MCF 10A (cell line): ENCODE measurements around the gene COTL1. TPM values are rescaled to one million over a fixed set of nuclear protein-coding genes. Genes with fewer than 3 reads are reported as not detected.

Source experiments
- BruUV-seq: library from RNA; stranded (reverse); fragments of 400-500 nt; replicated peaks from 2 replicates; lab custom pipeline; 2021; lab: Mats Ljungman, UMichigan
- CTCF ChIA-PET: fragments of 300-600 bp; sonication (Branson Sonifier 250); formaldehyde crosslinking; extraction: SDS; loops from one replicate; lab custom pipeline; 2021; ENCODE audit warnings: antibody characterized with exemption, inconsistent platforms; lab: Yijun Ruan, JAX
- POLR2A ChIA-PET: fragments of 300-600, 350-650 bp; sonication (Branson Sonifier 250); formaldehyde crosslinking; extraction: SDS; loops from one replicate; lab custom pipeline; 2020; ENCODE audit warnings: antibody characterized with exemption, inconsistent platforms; lab: Yijun Ruan, JAX
- DNase-seq: peaks from one replicate; pipeline ENCODE4 v3.0.0-alpha.2; 2018; ENCODE audit not compliant: unreplicated experiment
- H3K27ac Mint-ChIP-seq: one replicate; pipeline ENCODE4 v1.8.0; 2022; ENCODE audit warnings: mild to moderate bottlenecking, low read depth, mixed read lengths; ENCODE audit not compliant: unreplicated experiment
- H3K27me3 Mint-ChIP-seq: one replicate; pipeline ENCODE4 v1.8.0; 2022; ENCODE audit warnings: mixed read lengths; ENCODE audit not compliant: insufficient read depth, unreplicated experiment
- H3K36me3 Mint-ChIP-seq: one replicate; pipeline ENCODE4 v1.8.0; 2022; ENCODE audit warnings: mild to moderate bottlenecking, moderate library complexity, mixed read lengths; ENCODE audit not compliant: insufficient read depth, unreplicated experiment
- H3K4me1 Mint-ChIP-seq: one replicate; pipeline ENCODE4 v1.8.0; 2022; ENCODE audit warnings: mixed read lengths; ENCODE audit not compliant: insufficient read depth, unreplicated experiment
- H3K4me3 Mint-ChIP-seq: one replicate; pipeline ENCODE4 v1.8.0; 2022; ENCODE audit warnings: mild to moderate bottlenecking, moderate library complexity, mixed read lengths; ENCODE audit not compliant: unreplicated experiment
- H3K9me3 Mint-ChIP-seq: one replicate; pipeline ENCODE4 v1.8.0; 2022; ENCODE audit warnings: mixed read lengths; ENCODE audit not compliant: unreplicated experiment
- intact Hi-C: fragments of 100-400 bp; cut with micrococcal nuclease; formaldehyde crosslinking; loops from 2 replicates; pipeline ENCODE4 v1.14.1; 2022
- total RNA-seq: library from RNA; stranded (reverse); gene quantifications from 2 replicates; pipeline ENCODE4 v1.2.3, GENCODE V29; 2022
- TF ChIP-seq, protein P1 (sequence below): fragments of 200-600 bp; IDR thresholded peaks from one replicate; pipeline ENCODE4 v1.8.0; 2022; ENCODE audit warnings: antibody characterized with exemption, mild to moderate bottlenecking; ENCODE audit not compliant: unreplicated experiment

COTL1 gene
- total RNA-seq, 1 experiment from 2014 or later, result 269 TPM

DNA sequence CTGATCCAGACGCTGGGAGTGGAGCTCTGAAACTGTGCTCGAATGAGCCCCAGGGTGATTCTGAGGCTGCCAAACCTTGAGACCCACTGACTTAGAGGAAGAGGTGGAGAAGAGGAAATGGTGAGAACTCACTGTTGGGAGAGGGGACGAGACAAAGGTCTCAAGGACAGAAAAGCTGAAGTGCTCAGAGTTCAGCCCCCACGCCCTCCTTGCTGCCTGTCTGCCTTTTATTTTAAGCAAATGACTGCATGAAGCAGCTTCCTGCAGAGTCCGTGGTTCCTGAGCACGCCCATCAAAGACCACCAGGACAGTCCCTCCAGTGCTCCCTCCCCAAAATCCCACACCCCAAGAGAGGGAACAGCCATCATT, 20.4 kb downstream of the COTL1 start:
- no peak for DNase-seq
- CTCF ChIA-PET, result interaction anchor here (0.6 kb wide), 1 partner anchor 77 kb away, joined by 3 read pairs; no protein-coding TSS in a partner anchor
- H3K4me3 Mint-ChIP-seq, result no peak overlapping the region

DNA sequence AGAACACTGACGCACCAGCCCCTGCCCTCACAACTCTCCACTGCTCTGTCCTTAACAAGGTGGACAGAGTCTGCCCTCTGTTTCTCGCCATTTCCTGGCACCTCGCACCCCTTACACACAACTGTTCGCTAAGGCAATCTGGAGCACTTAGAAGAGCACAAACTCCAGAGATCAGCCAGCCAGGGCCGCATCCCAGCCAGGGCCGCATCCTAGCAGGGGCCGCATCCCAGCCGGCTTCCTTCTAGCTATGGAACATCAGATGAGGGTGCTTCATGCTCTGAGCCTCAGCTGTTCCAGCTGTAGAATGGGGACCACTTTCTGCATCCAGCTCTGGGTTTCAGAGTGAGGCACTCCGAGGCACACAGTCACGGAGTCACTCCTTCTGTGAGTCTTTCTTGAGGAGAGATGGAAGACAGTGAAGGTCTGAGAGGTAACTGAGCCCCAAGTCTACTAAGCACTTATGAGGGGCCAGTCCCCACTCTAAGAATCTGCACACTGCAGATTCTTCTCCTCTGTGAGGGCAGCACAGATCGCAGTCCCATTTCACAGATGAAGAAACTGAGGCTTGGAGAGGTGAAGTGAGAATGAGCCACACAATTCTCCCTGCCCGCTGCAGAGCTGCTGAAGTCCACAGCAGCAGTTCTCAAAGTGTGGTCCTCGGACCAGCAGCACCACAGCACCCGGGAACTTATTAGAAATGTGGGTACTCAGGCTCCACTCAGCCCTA, 20.9 kb downstream of the COTL1 start:
- H3K27ac Mint-ChIP-seq, result no peak overlapping the region
- intact Hi-C loops, result no loop called here
- no peaks in the 10 kb centered on the region for H3K4me1 Mint-ChIP-seq
- DNase-seq, result no peak
- TF ChIP-seq, protein P1, sequence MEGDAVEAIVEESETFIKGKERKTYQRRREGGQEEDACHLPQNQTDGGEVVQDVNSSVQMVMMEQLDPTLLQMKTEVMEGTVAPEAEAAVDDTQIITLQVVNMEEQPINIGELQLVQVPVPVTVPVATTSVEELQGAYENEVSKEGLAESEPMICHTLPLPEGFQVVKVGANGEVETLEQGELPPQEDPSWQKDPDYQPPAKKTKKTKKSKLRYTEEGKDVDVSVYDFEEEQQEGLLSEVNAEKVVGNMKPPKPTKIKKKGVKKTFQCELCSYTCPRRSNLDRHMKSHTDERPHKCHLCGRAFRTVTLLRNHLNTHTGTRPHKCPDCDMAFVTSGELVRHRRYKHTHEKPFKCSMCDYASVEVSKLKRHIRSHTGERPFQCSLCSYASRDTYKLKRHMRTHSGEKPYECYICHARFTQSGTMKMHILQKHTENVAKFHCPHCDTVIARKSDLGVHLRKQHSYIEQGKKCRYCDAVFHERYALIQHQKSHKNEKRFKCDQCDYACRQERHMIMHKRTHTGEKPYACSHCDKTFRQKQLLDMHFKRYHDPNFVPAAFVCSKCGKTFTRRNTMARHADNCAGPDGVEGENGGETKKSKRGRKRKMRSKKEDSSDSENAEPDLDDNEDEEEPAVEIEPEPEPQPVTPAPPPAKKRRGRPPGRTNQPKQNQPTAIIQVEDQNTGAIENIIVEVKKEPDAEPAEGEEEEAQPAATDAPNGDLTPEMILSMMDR, result no peak
- no peaks in the 10 kb centered on the region for H3K9me3 Mint-ChIP-seq
- H3K36me3 Mint-ChIP-seq, result peaks cover 22% of the 10 kb centered on the region
- no peak overlapping the region for H3K4me3 Mint-ChIP-seq
- H3K27me3 Mint-ChIP-seq, result no peaks in the 10 kb centered on the region
- POLR2A ChIA-PET, result no interaction called here
- BruUV-seq, result no TSS peak
- CTCF ChIA-PET, result interaction anchor here (0.6 kb wide), 1 partner anchor 77 kb away, joined by 3 read pairs; no protein-coding TSS in a partner anchor

More for the DNA sequence above, 20.4 kb downstream of the COTL1 start:
- no peaks in the 10 kb centered on the region for H3K9me3 Mint-ChIP-seq
- H3K27me3 Mint-ChIP-seq, result no peaks in the 10 kb centered on the region
- intact Hi-C loops, result no loop called here
- POLR2A ChIA-PET, result no interaction called here
- H3K36me3 Mint-ChIP-seq, result peaks cover 20% of the 10 kb centered on the region
- BruUV-seq, result no TSS peak
- TF ChIP-seq, protein P1, result no peak
- no peak overlapping the region for H3K27ac Mint-ChIP-seq
- H3K4me1 Mint-ChIP-seq, result no peaks in the 10 kb centered on the region

- CTCF ChIA-PET, result no interaction called here
- no TSS peak for BruUV-seq
Measured at GRCh38 chr16:84596161-84596560, 21.7 kb downstream of the COTL1 start.

GRCh38 chr16:84595052-84595481, 22.8 kb downstream of the COTL1 start:
- no peak overlapping the region for H3K27ac Mint-ChIP-seq
- BruUV-seq, result no TSS peak
- peaks cover 22% of the 10 kb centered on the region for H3K36me3 Mint-ChIP-seq
- no peaks in the 10 kb centered on the region for H3K4me1 Mint-ChIP-seq
- TF ChIP-seq, protein P1, result no peak
- no peaks in the 10 kb centered on the region for H3K9me3 Mint-ChIP-seq
- H3K27me3 Mint-ChIP-seq, result no peaks in the 10 kb centered on the region
- CTCF ChIA-PET, result no interaction called here
- no peak for DNase-seq
- POLR2A ChIA-PET, result no interaction called here
- intact Hi-C loops, result no loop called here
- H3K4me3 Mint-ChIP-seq, result no peak overlapping the region

More at GRCh38 chr16:84596161-84596560, 21.7 kb downstream of the COTL1 start:
- TF ChIP-seq, protein P1, result no peak
- H3K27me3 Mint-ChIP-seq, result no peaks in the 10 kb centered on the region
- no peaks in the 10 kb centered on the region for H3K9me3 Mint-ChIP-seq
- no peaks in the 10 kb centered on the region for H3K4me1 Mint-ChIP-seq
- H3K4me3 Mint-ChIP-seq, result no peak overlapping the region
- peaks cover 22% of the 10 kb centered on the region for H3K36me3 Mint-ChIP-seq
- intact Hi-C loops, result no loop called here
- DNase-seq, result no peak
- POLR2A ChIA-PET, result no interaction called here
- H3K27ac Mint-ChIP-seq, result no peak overlapping the region
